ENCODE data around the gene MPP4. TPM values are rescaled to one million over a fixed set of nuclear protein-coding genes. Genes with fewer than 3 reads are reported as not detected.

MPP4 gene
- total and polyA plus RNA-seq, 2 of the 13 experiments (the other 11 are each of a cell fraction or from before 2014, with no cell fraction given): not detected

DNA sequence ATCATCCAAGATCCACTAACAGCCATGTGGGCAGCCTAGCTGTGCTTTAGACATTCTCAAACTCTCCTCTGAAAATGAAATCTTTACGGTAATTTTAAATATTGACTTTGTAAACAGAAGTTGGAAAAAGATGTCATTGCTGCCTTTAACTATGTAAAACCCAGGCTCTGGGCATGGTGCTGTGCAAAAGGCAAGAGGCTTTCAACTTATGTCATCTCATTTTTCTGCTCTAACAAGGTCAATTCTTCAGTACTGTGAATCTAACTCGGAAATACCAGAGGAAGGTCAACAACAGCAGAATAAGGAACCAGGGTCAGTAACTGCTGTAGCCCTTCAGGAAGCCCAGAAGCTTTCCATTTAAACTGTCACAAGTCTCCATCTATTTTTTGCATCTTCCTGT, 37.0 kb upstream of the MPP4 start (continued):
- TF ChIP-seq, protein P1, sequence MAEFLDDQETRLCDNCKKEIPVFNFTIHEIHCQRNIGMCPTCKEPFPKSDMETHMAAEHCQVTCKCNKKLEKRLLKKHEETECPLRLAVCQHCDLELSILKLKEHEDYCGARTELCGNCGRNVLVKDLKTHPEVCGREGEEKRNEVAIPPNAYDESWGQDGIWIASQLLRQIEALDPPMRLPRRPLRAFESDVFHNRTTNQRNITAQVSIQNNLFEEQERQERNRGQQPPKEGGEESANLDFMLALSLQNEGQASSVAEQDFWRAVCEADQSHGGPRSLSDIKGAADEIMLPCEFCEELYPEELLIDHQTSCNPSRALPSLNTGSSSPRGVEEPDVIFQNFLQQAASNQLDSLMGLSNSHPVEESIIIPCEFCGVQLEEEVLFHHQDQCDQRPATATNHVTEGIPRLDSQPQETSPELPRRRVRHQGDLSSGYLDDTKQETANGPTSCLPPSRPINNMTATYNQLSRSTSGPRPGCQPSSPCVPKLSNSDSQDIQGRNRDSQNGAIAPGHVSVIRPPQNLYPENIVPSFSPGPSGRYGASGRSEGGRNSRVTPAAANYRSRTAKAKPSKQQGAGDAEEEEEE (CRISPR knock-in tag; IDR thresholded peaks at IDR 0.05; ENCODE audit: borderline replicate concordance): no peak
- no peak for TF ChIP-seq IKZF4 (CRISPR knock-in tag; IDR thresholded peaks at IDR 0.05; ENCODE audit: borderline replicate concordance, low read depth, not compliant biosample characterization)
- TF ChIP-seq ZBED4 (CRISPR knock-in tag; IDR thresholded peaks at IDR 0.05; ENCODE audit: borderline replicate concordance): no peak
- no peak for TF ChIP-seq MAFK (conservative IDR thresholded peaks at IDR 0.05 in 1 of 2, IDR thresholded peaks at IDR 0.05 in 1 of 2; ENCODE audit: low read length in 2 of 2)
- TF ChIP-seq TCF12 (IDR thresholded peaks at IDR 0.05): no peak
- no peak for TF ChIP-seq TCF12 (CRISPR knock-in tag; IDR thresholded peaks at IDR 0.05)
- no peak for TF ChIP-seq ZMAT3 (CRISPR knock-in tag; conservative IDR thresholded peaks at IDR 0.05)
- TF ChIP-seq GABPB1 (CRISPR knock-in tag; IDR thresholded peaks at IDR 0.05): no peak
- TF ChIP-seq NFYB (CRISPR knock-in tag; IDR thresholded peaks at IDR 0.05): no peak
- 0 out of 2 replicates have a peak, but pooled peaks have one; percentile 22 for TF ChIP-seq ZNF710 (CRISPR knock-in tag; IDR thresholded peaks at IDR 0.05; ENCODE audit: borderline replicate concordance)
- no peak for TF ChIP-seq TMF1 (CRISPR knock-in tag; IDR thresholded peaks at IDR 0.05; ENCODE audit: low read depth)
- no peak for TF ChIP-seq SMARCE1 (IDR thresholded peaks at IDR 0.05; ENCODE audit: borderline replicate concordance)
- 0 out of 2 replicates have a peak, but pooled peaks have one; percentile 22 for TF ChIP-seq CREM (IDR thresholded peaks at IDR 0.05)
- TF ChIP-seq CREM (CRISPR knock-in tag; IDR thresholded peaks at IDR 0.05): no peak
- TF ChIP-seq, protein P2, sequence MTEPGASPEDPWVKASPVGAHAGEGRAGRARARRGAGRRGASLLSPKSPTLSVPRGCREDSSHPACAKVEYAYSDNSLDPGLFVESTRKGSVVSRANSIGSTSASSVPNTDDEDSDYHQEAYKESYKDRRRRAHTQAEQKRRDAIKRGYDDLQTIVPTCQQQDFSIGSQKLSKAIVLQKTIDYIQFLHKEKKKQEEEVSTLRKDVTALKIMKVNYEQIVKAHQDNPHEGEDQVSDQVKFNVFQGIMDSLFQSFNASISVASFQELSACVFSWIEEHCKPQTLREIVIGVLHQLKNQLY (CRISPR knock-in tag; IDR thresholded peaks at IDR 0.05): no peak
- TF ChIP-seq, protein P3, sequence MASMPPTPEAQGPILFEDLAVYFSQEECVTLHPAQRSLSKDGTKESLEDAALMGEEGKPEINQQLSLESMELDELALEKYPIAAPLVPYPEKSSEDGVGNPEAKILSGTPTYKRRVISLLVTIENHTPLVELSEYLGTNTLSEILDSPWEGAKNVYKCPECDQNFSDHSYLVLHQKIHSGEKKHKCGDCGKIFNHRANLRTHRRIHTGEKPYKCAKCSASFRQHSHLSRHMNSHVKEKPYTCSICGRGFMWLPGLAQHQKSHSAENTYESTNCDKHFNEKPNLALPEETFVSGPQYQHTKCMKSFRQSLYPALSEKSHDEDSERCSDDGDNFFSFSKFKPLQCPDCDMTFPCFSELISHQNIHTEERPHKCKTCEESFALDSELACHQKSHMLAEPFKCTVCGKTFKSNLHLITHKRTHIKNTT (CRISPR knock-in tag; IDR thresholded peaks at IDR 0.05): no peak
- no peak for TF ChIP-seq FOXO4 (CRISPR knock-in tag; conservative IDR thresholded peaks at IDR 0.05)
- no peak for TF ChIP-seq ZSCAN29 (CRISPR knock-in tag; conservative IDR thresholded peaks at IDR 0.05)
- TF ChIP-seq ZNF644 (CRISPR knock-in tag; IDR thresholded peaks at IDR 0.05; ENCODE audit: low read depth): no peak
- TF ChIP-seq RELA (CRISPR knock-in tag; IDR thresholded peaks at IDR 0.05): no peak
- no peak for TF ChIP-seq ZNF549 (CRISPR knock-in tag; IDR thresholded peaks at IDR 0.05)
